ENCODE measurements around the gene OR51B6.

Gene OR51B6

GRCh38 chr11:5362017-5362625 is 10.8 kb downstream of the OR51B6 start:
- Histone ChIP-seq H3K9me3 (ENCODE audit: control insufficient read depth, insufficient read depth, low read depth, low read length) (no peaks in the 10 kb centered on the region), H3K4me1 (ENCODE audit: control insufficient read depth, insufficient read depth, low read length) (no peaks in the 10 kb centered on the region), H3K36me3 (ENCODE audit: control insufficient read depth in 2 of 2, insufficient read depth in 1 of 2, low read length in 2 of 2) (no peaks in the 10 kb centered on the region), H3K27ac (ENCODE audit: extremely low read depth, low read depth, low read length) (no peak overlapping the region), H3K4me3 (ENCODE audit: low read depth, low read length) (no peak overlapping the region)
- POLR2A ChIA-PET: no interaction called here
- TF ChIP-seq ZNF248 (tag by site-specific recombination; IDR thresholded peaks at IDR 0.05): no peak
- no peak for TF ChIP-seq ZNF416 (tag by site-specific recombination; IDR thresholded peaks at IDR 0.05)
- no peak for TF ChIP-seq ZNF184 (tag by site-specific recombination; IDR thresholded peaks at IDR 0.05)
- no peak for TF ChIP-seq ZNF654 (tag by site-specific recombination; IDR thresholded peaks at IDR 0.05; ENCODE audit: low read depth)
- TF ChIP-seq HIC1 (tag by site-specific recombination; IDR thresholded peaks at IDR 0.05): no peak
- TF ChIP-seq ELK4 (IDR thresholded peaks at IDR 0.05; ENCODE audit: borderline replicate concordance, low read depth, low read length): no peak
- no peak for TF ChIP-seq KLF1 (tag by site-specific recombination; IDR thresholded peaks at IDR 0.05)
- TF ChIP-seq INSM2 (tag by site-specific recombination; IDR thresholded peaks at IDR 0.05): no peak
- TF ChIP-seq ZIC2 (tag by site-specific recombination; IDR thresholded peaks at IDR 0.05): no peak
- TF ChIP-seq ZNF600 (tag by site-specific recombination; IDR thresholded peaks at IDR 0.05): no peak
- TF ChIP-seq ZNF433 (tag by site-specific recombination; IDR thresholded peaks at IDR 0.05; ENCODE audit: low read depth): no peak
- no peak for TF ChIP-seq ZNF621 (tag by site-specific recombination; IDR thresholded peaks at IDR 0.05)
- TF ChIP-seq ZNF23 (tag by site-specific recombination; IDR thresholded peaks at IDR 0.05; ENCODE audit: borderline replicate concordance): no peak
- no peak for TF ChIP-seq EGR2 (tag by site-specific recombination; IDR thresholded peaks at IDR 0.05; ENCODE audit: low read depth)
- no peak for TF ChIP-seq ZNF449 (tag by site-specific recombination; IDR thresholded peaks at IDR 0.05)
- TF ChIP-seq KLF16 (tag by site-specific recombination; IDR thresholded peaks at IDR 0.05): no peak
- TF ChIP-seq ZNF239 (tag by site-specific recombination; IDR thresholded peaks at IDR 0.05): no peak
- no peak for TF ChIP-seq ZEB2 (tag by site-specific recombination; IDR thresholded peaks at IDR 0.05)
- CTCF ChIA-PET: no interaction called here

GRCh38 chr11:5363679-5364078 is 12.4 kb downstream of the OR51B6 start:
- Histone ChIP-seq H3K36me3 (ENCODE audit: control insufficient read depth in 2 of 2, insufficient read depth in 1 of 2, low read length in 2 of 2) (no peaks in the 10 kb centered on the region), H3K4me3 (ENCODE audit: low read depth, low read length) (no peak overlapping the region), H3K4me1 (ENCODE audit: control insufficient read depth, insufficient read depth, low read length) (no peaks in the 10 kb centered on the region), H3K27ac (ENCODE audit: extremely low read depth, low read depth, low read length) (no peak overlapping the region), H3K9me3 (ENCODE audit: control insufficient read depth, insufficient read depth, low read depth, low read length) (no peaks in the 10 kb centered on the region)
- POLR2A ChIA-PET: no interaction called here
- no peak for TF ChIP-seq KLF17 (tag by site-specific recombination; IDR thresholded peaks at IDR 0.05)
- TF ChIP-seq ZSCAN18 (tag by site-specific recombination; IDR thresholded peaks at IDR 0.05): no peak
- TF ChIP-seq ZNF248 (tag by site-specific recombination; IDR thresholded peaks at IDR 0.05): no peak
- no peak for TF ChIP-seq ZFP37 (tag by site-specific recombination; IDR thresholded peaks at IDR 0.05)
- TF ChIP-seq ZIC2 (tag by site-specific recombination; IDR thresholded peaks at IDR 0.05): no peak
- TF ChIP-seq ZNF169 (tag by site-specific recombination; IDR thresholded peaks at IDR 0.05): no peak
- no peak for TF ChIP-seq ZNF146 (tag by site-specific recombination; IDR thresholded peaks at IDR 0.05)
- no peak for TF ChIP-seq SALL2 (tag by site-specific recombination; IDR thresholded peaks at IDR 0.05; ENCODE audit: borderline replicate concordance)
- TF ChIP-seq PRDM1 (tag by site-specific recombination; IDR thresholded peaks at IDR 0.05): no peak
- TF ChIP-seq ZNF132 (tag by site-specific recombination; IDR thresholded peaks at IDR 0.05; ENCODE audit: borderline replicate concordance): no peak
- no peak for TF ChIP-seq REPIN1 (tag by site-specific recombination; IDR thresholded peaks at IDR 0.05; ENCODE audit: low read depth)
- no peak for TF ChIP-seq ZNF785 (tag by site-specific recombination; IDR thresholded peaks at IDR 0.05)
- CTCF ChIA-PET: no interaction called here
